HG03135 (cell line): ENCODE measurements around the gene ECT2L.

Experiments used
- ATAC-seq: cut with Tn5 transposase; IDR thresholded peaks from one replicate; pipeline ENCODE4 v1.9.1; 2021; ENCODE audit warnings: mild to moderate bottlenecking, moderate library complexity; ENCODE audit not compliant: unreplicated experiment

Gene ECT2L

GRCh38 chr6:138803331-138803730, 7.4 kb downstream of the ECT2L start:
- no peak for ATAC-seq

- ATAC-seq, result no peak
Observed at GRCh38 chr6:138803861-138804260, 8.0 kb downstream of the ECT2L start.

- no peak for ATAC-seq
Observed at GRCh38 chr6:138805016-138805765, 9.3 kb downstream of the ECT2L start.

GRCh38 chr6:138806889-138807288, 11.0 kb downstream of the ECT2L start:
- no peak for ATAC-seq

- no peak for ATAC-seq
Observed at GRCh38 chr6:138809677-138810076, 13.8 kb downstream of the ECT2L start.

GRCh38 chr6:138811866-138812265, 16.0 kb downstream of the ECT2L start:
- ATAC-seq, result no peak

- ATAC-seq, result no peak
Observed at GRCh38 chr6:138814179-138814834, 18.4 kb downstream of the ECT2L start.

GRCh38 chr6:138815221-138815620, 19.3 kb downstream of the ECT2L start:
- ATAC-seq, result no peak

GRCh38 chr6:138815797-138816528, 20.1 kb downstream of the ECT2L start:
- ATAC-seq, result peak; percentile 60

- ATAC-seq, result no peak
Observed at GRCh38 chr6:138817799-138818198, 21.9 kb downstream of the ECT2L start.

GRCh38 chr6:138818496-138819194, 22.8 kb downstream of the ECT2L start:
- peak; percentile 79 for ATAC-seq

GRCh38 chr6:138821519-138821918, 25.6 kb downstream of the ECT2L start:
- ATAC-seq, result no peak

GRCh38 chr6:138824482-138825144, 28.7 kb downstream of the ECT2L start:
- ATAC-seq, result no peak

GRCh38 chr6:138830248-138830647, 34.4 kb downstream of the ECT2L start:
- ATAC-seq, result no peak

- no peak for ATAC-seq
Observed at GRCh38 chr6:138832182-138832581, 36.3 kb downstream of the ECT2L start.

- no peak for ATAC-seq
Observed at GRCh38 chr6:138833816-138834539, 38.1 kb downstream of the ECT2L start.

- no peak for ATAC-seq
Observed at GRCh38 chr6:138837246-138837645, 41.4 kb downstream of the ECT2L start.

- ATAC-seq, result no peak
Observed at GRCh38 chr6:138844192-138844591, 48.3 kb downstream of the ECT2L start.

GRCh38 chr6:138847884-138848283, 52.0 kb downstream of the ECT2L start:
- no peak for ATAC-seq

GRCh38 chr6:138848461-138848860, 52.6 kb downstream of the ECT2L start:
- no peak for ATAC-seq
